SK-N-MC (cell line): ENCODE measurements around the gene LRP3.

Experiments used
- EZH2 ChIP-seq: fragments of 200-600 bp; sonication (generic); IDR thresholded peaks from one replicate; pipeline ENCODE4 v1.6.1; 2017; ENCODE audit warnings: antibody characterized with exemption
- FOXP2 ChIP-seq: optimal IDR thresholded peaks from 2 replicates; pipeline ENCODE3; 2011; ENCODE audit warnings: mild to moderate bottlenecking, moderate library complexity; ENCODE audit not compliant: insufficient read depth; ENCODE audit errors: extremely low read length, control extremely low read depth
- POLR2AphosphoS5 ChIP-seq: IDR thresholded peaks from 2 replicates; pipeline ENCODE4 v1.6.1; 2012; ENCODE audit warnings: mild to moderate bottlenecking, low read depth, low read length, borderline replicate concordance

- TF ChIP-seq EZH2 (no peak), POLR2AphosphoS5 (no peak), FOXP2 (no peak)
Observed at GRCh38 chr19:33159893-33160292, 34.2 kb upstream of the LRP3 start.
